Pancreas (tissue), 10 donors: ENCODE measurements around the gene CHRM2. TPM values are rescaled to one million over a fixed set of nuclear protein-coding genes. Genes with fewer than 3 reads are reported as not detected.

Source experiments
- ATAC-seq, 4 donors: fragments of 200-7000 bp; cut with Tn5 transposase; one replicate each; pipeline versions ENCODE4 v1.8.0 to v1.9.1; 2020; ENCODE audit warnings: mild to moderate bottlenecking in 4 of 4, moderate library complexity in 4 of 4
- DNase-seq, 6 donors: peaks; one replicate each; pipeline ENCODE4 v3.0.0-alpha.2; 2020
- FAIRE-seq: peaks from 2 replicates; lab custom pipeline; 2012; peaks lifted over from hg19 to GRCh38; lab: Jason Lieb, UNC
- H3K27ac ChIP-seq, 4 donors: fragments of 200-600 bp; sonication (generic); 1 replicate in 3 of 4; 2 replicates in 1 of 4; pipeline versions ENCODE4 v1.5.0 to v1.8.0; 2020
- H3K27me3 ChIP-seq, 4 donors: fragments of 200-600 bp; one replicate each; pipeline ENCODE4 v1.8.0; 2021
- H3K36me3 ChIP-seq, 3 donors: fragments of 200-600 bp; sonication (generic) in 1 of 3; one replicate each; pipeline versions ENCODE4 v1.5.0 to v1.8.0; 2020 to 2021
- H3K4me1 ChIP-seq, 3 donors: fragments of 200-600 bp; one replicate each; pipeline ENCODE4 v1.8.0; 2021
- H3K4me3 ChIP-seq, 4 donors: fragments of 200-600 bp; sonication (generic) in 2 of 4; one replicate each; pipeline versions ENCODE4 v1.5.0 to v1.8.0; 2020 to 2021
- H3K9me3 ChIP-seq, 4 donors: fragments of 200-600 bp; one replicate each; pipeline ENCODE4 v1.8.0; 2021
- CTCF ChIP-seq, 4 donors: fragments of 200-600 bp; sonication (generic) in 3 of 4; IDR thresholded peaks; one replicate each; pipeline versions ENCODE4 v1.5.0 to v1.8.0; 2021; ENCODE audit warnings: antibody characterized with exemption in 4 of 4
- WGBS, 2 donors: extraction: QIAGEN DNeasy Blood & Tissue Kit; methylation state at CpG; one replicate each; pipeline ENCODE4 v1.1.7; 2013; 5-methylcytosine and 5-hydroxymethylcytosine counted together
- intact Hi-C, 3 donors: fragments of 100-400 bp; cut with DNase I; formaldehyde crosslinking; loops; one replicate each; pipeline versions ENCODE4 v1.11.1 to v1.14.2; 2022
- polyA plus RNA-seq, 2 donors: library from polyadenylated mRNA; stranded (reverse); fragments of 200-250 nt; gene quantifications; one replicate each; pipeline ENCODE4 v1.2.3, GENCODE V29; 2013
- total RNA-seq, 6 donors: library from RNA; stranded (reverse); fragmentation: NEBNext Ultra II Directional in 4 of 6; extraction: Animal tissue kit (Norgen Biotek cat#: 25700) in 4 of 6; gene quantifications; one replicate each; pipeline versions ENCODE4 v1.2.1 to v1.2.4, GENCODE V29; 2021 to 2023
- donor health status: healthy with polysubstance abuse.
- donor health status: DM: no; HTN: no; CAD: no; lungs with moderate emphysema.
- donor health status: DM: no; HTN: no; CAD: no.
- donor health status: control.
- donor health status: control.
- donor health status: Bipolar disorder and iron deficiency.
- donor health status: DM: yes; HTN: yes; CAD: no.
- donor health status: DM: no; HTN: no; CAD: no.
- donor health status: DM: no; HTN: no; CAD: no.
- donor health status: DM: yes; HTN: yes; CAD: no.

The CHRM2 gene
- total and polyA plus RNA-seq, 8 donors: 0.03 to 0.12 (median 0.08) TPM; not detected in 5

- intact Hi-C loops: no loop called here
- ATAC-seq (no peak), DNase-seq (no peak), FAIRE-seq (no peak)
- Histone ChIP-seq H3K27ac (no peak overlapping the region), H3K9me3 (no peaks in the 10 kb centered on the region), H3K4me3 (no peak overlapping the region), H3K36me3 (no peaks in the 10 kb centered on the region), H3K4me1 (no peaks in the 10 kb centered on the region), H3K27me3 (no peaks in the 10 kb centered on the region)
- 34 to 40% methylated on average over 2 of the region's 2 CpGs for WGBS, 2 donors
- no peak for TF ChIP-seq CTCF (IDR thresholded peaks at IDR 0.05)
Observed at GRCh38 chr7:136919820-136920219, 51.4 kb downstream of the CHRM2 start.

- Histone ChIP-seq H3K4me3 (no peak overlapping the region), H3K4me1 (no peaks in the 10 kb centered on the region), H3K27me3 (no peaks in the 10 kb centered on the region), H3K27ac (no peak overlapping the region), H3K9me3 (no peaks in the 10 kb centered on the region), H3K36me3 (no peaks in the 10 kb centered on the region)
- no peak for DNase-seq
- no peak for TF ChIP-seq CTCF (IDR thresholded peaks at IDR 0.05)
- intact Hi-C loops: no loop called here
- whole genome bisulfite sequencing, 2 donors: 42 to 44% methylated on average over 3 of the region's 3 CpGs
- no peak for FAIRE-seq
- ATAC-seq: no peak
Observed at GRCh38 chr7:136923111-136923667, 54.7 kb downstream of the CHRM2 start.

- H3K4me3 ChIP-seq: no peak overlapping the region
- no peaks in the 10 kb centered on the region for H3K4me1 ChIP-seq
- no peaks in the 10 kb centered on the region for H3K9me3 ChIP-seq
- 16 to 25% methylated on average over 3 of the region's 3 CpGs for WGBS, 2 donors
- H3K27me3 ChIP-seq: no peaks in the 10 kb centered on the region
- ATAC-seq: no peak
- no peak for TF ChIP-seq CTCF (IDR thresholded peaks at IDR 0.05)
- intact Hi-C loops: no loop called here
- FAIRE-seq: no peak
- DNase-seq: no peak
- H3K36me3 ChIP-seq: no peaks in the 10 kb centered on the region
- no peak overlapping the region for H3K27ac ChIP-seq
Observed at GRCh38 chr7:136925044-136925443, 56.6 kb downstream of the CHRM2 start.

GRCh38 chr7:136925556-136925955 is 57.1 kb downstream of the CHRM2 start:
- no peak overlapping the region for H3K27ac ChIP-seq
- TF ChIP-seq CTCF (IDR thresholded peaks at IDR 0.05): no peak
- no peak for ATAC-seq
- H3K27me3 ChIP-seq: no peaks in the 10 kb centered on the region
- no peak overlapping the region for H3K4me3 ChIP-seq
- intact Hi-C loops: no loop called here
- H3K9me3 ChIP-seq: no peaks in the 10 kb centered on the region
- no peak for DNase-seq
- no peak for FAIRE-seq
- H3K36me3 ChIP-seq: no peaks in the 10 kb centered on the region
- no peaks in the 10 kb centered on the region for H3K4me1 ChIP-seq

- FAIRE-seq: no peak
- H3K36me3 ChIP-seq: no peaks in the 10 kb centered on the region
- no peaks in the 10 kb centered on the region for H3K4me1 ChIP-seq
- intact Hi-C loops: no loop called here
- ATAC-seq: no peak
- 45 to 59% methylated on average over 3 of the region's 3 CpGs for WGBS, 2 donors
- no peaks in the 10 kb centered on the region for H3K9me3 ChIP-seq
- no peak overlapping the region for H3K27ac ChIP-seq
- DNase-seq: no peak
- no peak overlapping the region for H3K4me3 ChIP-seq
- no peaks in the 10 kb centered on the region for H3K27me3 ChIP-seq
- no peak for TF ChIP-seq CTCF (IDR thresholded peaks at IDR 0.05)
Observed at GRCh38 chr7:136931169-136931867, 62.9 kb downstream of the CHRM2 start.
